ENCODE measurements around the gene TFRC.
"Not testable (repeated sequence)": the region's sequence is repeated elsewhere in the genome, so short reads cannot be mapped to it uniquely, and the experiment has no call there.

Gene TFRC

GRCh38 chr3:196047391-196048030 is 34.4 kb downstream of the TFRC start:
- no peak for DNase-seq

GRCh38 chr3:196044513-196044912 is 37.4 kb downstream of the TFRC start:
- DNase-seq: no peak

DNA sequence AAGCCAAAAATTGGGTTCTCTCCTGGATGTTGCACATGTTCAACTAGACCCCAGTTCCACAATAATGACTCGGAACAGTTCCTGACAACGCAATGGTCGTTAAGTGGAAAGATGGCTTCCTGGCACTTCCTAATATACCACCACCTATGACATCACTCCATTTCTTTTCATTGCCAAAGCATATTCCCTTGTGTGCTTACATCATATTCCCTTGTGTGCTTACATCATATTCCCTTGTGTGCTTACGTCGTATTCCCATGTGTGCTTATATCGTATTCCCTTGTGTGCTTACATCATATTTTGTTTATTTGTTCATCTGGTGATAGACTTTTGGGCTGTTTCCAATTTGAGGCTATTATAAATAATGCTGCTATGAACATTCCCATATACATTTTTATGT is 39.2 kb downstream of the TFRC start:
- DNase-seq: no peak

DNA sequence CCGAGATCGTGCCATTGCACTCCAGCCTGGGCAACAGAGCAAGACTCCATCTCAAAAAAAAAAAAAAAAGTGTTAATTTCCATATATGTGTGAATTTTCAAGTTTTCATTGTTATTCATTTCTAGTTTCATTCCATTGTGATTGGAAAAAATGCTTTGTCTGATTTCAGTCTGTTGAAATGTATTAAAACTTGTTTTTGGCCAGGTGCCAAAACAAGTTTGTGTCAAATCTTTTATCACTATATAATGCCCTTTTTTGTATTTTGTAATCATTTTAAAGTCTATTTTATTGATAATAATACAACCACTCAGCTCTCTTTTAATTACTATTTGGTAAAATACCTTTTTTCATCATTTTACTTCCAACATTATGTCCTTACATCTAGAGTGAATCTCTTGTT is 42.5 kb downstream of the TFRC start:
- no peak for DNase-seq

- DNase-seq: not testable (repeated sequence)
Measured at GRCh38 chr3:196026059-196026458, 55.8 kb downstream of the TFRC start.

GRCh38 chr3:196024968-196025367 is 56.9 kb downstream of the TFRC start:
- no peak for DNase-seq

DNA sequence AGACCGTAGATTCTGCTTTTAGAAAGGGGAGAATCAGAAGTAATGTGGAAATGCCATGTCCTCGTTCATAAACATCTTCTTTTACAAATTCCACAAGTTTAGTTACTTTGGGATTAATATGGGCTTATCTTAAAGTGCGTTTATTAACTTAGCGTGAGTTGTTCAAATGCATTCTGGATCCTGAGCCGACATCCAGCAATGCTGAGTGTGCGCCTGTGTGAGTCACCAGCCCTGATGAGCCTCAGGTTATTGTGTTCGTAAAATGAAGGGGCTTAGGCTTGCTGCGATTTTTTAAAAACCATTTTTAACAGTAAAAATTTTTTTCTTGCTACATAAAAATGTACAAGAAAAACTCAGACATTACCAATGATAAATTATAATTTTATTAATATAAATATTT is 57.9 kb downstream of the TFRC start:
- no peak for DNase-seq

DNA sequence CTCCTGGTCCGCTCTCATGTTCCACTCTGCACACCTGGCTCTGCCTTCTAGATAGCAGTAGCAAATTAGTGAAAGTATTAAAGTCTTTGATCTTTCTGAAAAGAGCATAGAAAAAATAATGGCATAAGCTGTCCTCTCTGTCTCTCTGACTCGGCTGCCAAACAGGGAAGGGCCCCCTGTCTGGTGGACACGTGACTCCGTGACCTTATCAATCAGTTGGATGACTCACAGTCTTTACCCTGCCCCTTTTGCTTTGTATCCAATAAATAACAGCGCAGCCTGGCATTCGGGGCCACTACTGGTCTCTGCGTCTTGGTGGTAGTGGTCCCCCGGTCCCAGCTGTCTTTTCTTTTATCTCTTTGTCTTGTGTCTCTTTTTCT is 59.4 kb downstream of the TFRC start:
- DNase-seq: not testable (repeated sequence)

GRCh38 chr3:196020373-196020772 is 61.5 kb downstream of the TFRC start:
- DNase-seq: no peak

- DNase-seq: not testable (repeated sequence)
Measured at GRCh38 chr3:196019576-196019975, 62.3 kb downstream of the TFRC start.

DNA sequence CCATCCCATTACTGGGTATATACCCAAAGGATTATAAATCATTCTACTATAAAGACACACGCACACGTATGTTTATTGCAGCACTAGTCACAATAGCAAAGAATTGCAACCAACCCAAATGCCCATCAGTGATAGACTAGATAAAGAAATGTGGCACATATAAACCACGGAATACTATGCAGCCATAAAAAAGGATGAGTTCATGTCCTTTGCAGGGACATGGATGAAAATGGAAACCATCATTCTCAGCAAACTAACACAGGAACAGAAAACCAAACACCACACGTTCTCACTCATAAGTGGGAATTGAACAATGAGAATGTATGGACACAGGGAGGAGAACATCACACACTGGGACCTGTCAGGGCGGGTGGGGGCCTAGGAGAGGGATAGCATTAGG is 63.7 kb downstream of the TFRC start:
- not testable (repeated sequence) for DNase-seq

GRCh38 chr3:196016485-196016884 is 65.4 kb downstream of the TFRC start:
- no peak for DNase-seq

GRCh38 chr3:196016059-196016458 is 65.8 kb downstream of the TFRC start:
- no peak for DNase-seq

- DNase-seq: no peak
Measured at GRCh38 chr3:196013587-196014487, 68.1 kb downstream of the TFRC start.

DNA sequence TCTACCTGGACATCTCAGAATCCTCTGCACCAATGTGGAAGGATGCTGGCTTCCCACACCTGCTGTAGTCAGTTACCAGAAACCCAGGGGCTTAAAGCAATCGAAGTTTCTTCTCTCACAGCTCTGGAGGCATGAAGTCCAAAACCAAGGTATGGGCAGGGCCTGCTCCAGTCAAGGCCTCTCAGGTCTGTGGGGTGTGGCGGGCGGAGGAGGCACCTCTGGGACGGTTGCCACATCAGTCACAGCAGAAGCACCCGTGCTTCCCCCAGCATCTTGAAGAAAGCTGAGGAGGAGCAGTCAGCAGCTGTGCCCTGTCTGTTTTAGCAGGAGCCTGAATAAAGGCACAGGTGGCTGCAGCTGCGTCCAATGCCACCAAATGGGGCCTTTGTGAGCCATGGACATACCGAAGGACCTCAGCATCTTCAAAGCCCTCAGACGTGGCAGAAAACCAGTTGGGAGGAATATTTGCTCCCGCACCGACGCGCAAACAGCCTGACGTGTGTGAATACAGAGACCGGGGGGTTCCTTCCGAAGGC is 68.9 kb downstream of the TFRC start:
- no peak for DNase-seq

DNA sequence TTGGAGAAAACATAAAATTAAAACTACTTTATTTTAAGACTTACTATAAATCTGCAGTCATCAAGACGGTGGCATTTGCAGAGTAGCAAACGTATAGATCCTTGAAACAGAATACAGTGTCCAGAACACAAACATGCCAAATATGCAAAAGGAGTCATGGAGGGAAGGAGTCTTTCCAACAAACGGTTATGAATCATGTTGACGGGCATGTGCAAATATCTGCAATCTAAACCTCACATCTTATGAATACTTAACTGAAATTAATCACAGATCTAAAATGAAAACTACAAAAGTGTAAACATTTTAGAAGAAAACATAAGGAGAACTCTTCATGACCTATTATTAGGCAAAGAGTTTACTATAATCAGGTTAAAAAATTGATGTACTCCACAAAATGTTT is 69.4 kb downstream of the TFRC start:
- DNase-seq: no peak

GRCh38 chr3:196009456-196009855 is 72.4 kb downstream of the TFRC start:
- DNase-seq: no peak

DNA sequence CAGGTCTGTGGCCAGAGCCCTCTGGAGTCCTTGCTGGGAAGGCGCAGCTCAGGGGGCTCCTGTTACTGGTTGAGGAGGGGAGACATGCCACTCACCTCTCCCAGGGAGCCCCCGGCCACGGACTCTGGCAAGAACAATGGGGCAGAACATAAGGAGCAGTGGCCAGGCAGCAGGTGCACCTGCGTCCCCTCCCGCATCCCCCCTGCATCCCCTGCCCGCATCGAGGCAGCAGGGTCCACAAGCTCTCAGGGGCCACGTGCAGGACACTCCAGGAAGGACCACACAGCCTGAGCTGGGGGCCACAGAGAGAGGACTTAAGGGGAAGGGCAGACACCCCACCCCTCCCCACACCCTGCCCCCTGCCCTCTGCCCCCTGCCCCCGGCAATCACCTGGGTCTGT is 73.0 kb downstream of the TFRC start:
- DNase-seq: no peak

DNA sequence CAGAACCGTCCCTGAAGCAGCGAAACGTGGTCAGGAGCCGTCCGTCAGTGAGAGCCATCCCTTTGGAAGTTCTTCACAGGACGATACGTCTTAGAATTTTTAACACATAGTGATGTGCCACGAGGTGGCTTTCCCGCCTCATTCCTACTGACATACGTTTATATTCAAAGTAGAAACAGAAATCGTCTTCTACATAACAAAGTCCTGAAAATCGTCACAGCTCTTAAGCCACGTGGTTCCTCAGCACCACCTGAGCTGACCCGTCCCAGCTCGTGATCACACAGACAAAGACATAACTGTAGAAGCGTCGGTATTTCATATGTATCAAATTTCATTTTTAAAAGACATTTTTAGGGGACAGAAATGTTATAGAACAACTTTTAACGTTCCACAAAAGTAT is 73.5 kb downstream of the TFRC start:
- DNase-seq: no peak

- no peak for DNase-seq
Measured at GRCh38 chr3:196007744-196008335, 74.0 kb downstream of the TFRC start.

DNA sequence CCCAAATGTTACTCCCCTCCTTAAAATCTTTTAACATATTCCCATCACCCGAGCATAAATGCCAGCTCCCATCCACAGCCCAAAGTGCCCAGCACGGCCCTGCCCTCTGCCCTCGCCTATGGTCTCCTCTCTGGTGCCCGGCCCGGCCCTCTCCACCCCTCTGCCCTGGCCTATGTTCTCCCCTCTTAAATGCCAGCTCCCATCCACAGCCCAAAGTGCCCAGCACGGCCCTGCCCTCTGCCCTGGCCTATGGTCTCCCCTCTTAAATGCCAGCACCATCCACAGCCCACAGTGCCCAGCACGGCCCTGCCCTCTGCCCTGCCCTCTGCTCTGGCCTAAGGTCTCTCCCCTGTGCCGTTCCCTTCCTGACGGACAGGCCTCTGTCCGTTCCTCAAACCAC is 76.6 kb downstream of the TFRC start:
- not testable (repeated sequence) for DNase-seq

DNA sequence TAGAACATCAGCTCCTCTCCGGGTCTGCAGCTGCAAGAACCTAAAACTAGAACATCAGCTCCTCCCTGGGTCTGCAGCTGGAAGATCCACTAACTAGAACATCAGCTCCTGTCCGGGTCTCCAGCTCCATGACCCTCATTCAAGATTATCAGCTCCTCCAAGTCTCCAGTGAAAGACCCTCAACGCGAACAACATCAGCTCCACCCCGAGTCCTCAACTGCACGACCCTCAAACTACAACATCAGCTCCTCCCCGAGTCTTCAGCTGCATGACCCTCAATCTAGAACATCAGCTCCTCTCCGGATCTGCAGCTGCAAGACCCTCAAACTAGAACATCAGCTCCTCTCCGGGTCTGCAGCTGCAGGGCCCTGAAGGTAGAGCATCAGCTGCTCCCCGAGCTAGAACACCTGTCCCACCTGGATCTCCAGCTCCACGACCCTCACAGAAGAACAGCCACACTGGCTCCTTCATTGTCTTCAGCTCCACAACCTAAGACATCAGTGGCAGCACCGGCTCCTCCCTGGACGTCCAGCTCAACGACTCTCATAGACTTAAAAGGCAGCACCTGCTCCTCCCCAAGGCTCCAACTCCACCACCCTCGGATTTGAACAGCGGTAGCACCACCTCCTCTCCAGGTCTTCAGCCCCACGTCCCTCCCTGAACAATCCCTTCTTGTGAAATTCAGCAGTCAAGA is 77.4 kb downstream of the TFRC start:
- DNase-seq: not testable (repeated sequence)

- no peak for DNase-seq
Measured at GRCh38 chr3:196003611-196004010, 78.3 kb downstream of the TFRC start.

Data from NCI-H2029 (cell line).